Tibial artery (tissue), 4 donors: ENCODE results near the gene KRTAP10-1.
A peak's percentile ranks its signal among the peaks of the same experiment; 100 is the strongest.

ENCODE experiments used
- DNase-seq, 2 donors: peaks; one replicate each; pipeline ENCODE4 v3.0.0-alpha.2; 2019
- H3K27ac ChIP-seq, 2 donors: fragments of 200-600 bp; sonication (generic) in 1 of 2; 1 replicate in 1 of 2; 2 replicates in 1 of 2; pipeline ENCODE4 v1.5.1; 2018 to 2019; ENCODE audit warnings: mild to moderate bottlenecking in 1 of 2
- H3K27me3 ChIP-seq, 2 donors: fragments of 200-600 bp; sonication (generic) in 1 of 2; one replicate each; pipeline versions ENCODE4 v1.5.1 to v1.6.0; 2016 to 2019
- H3K36me3 ChIP-seq, 3 donors: fragments of 200-600 bp; sonication (generic) in 2 of 3; one replicate each; pipeline ENCODE4 v1.5.1; 2016 to 2019; ENCODE audit warnings: mild to moderate bottlenecking in 2 of 3
- H3K4me1 ChIP-seq, 4 donors: fragments of 200-600 bp; sonication (generic) in 2 of 4; 1 replicate in 3 of 4; 2 replicates in 1 of 4; pipeline ENCODE4 v1.5.1; 2016 to 2019
- H3K4me3 ChIP-seq, 2 donors: fragments of 200-600 bp; sonication (generic) in 1 of 2; 1 replicate in 1 of 2; 2 replicates in 1 of 2; pipeline ENCODE4 v1.5.1; 2018 to 2019; ENCODE audit warnings: mild to moderate bottlenecking in 2 of 2
- H3K9me3 ChIP-seq, 3 donors: fragments of 200-600 bp; sonication (generic) in 1 of 3; one replicate each; pipeline ENCODE4 v1.5.1; 2016 to 2019
- intact Hi-C: fragments of 100-400 bp; cut with DNase I; formaldehyde crosslinking; loops from one replicate; pipeline ENCODE4 v1.15.0; 2023; ENCODE audit warnings: low total_unique reads
- TF ChIP-seq, protein P1 (sequence below), 2 experiments: fragments of 200-600 bp in 1 of 2; fragments of 450-650 bp in 1 of 2; IDR thresholded peaks; one replicate each; pipeline ENCODE4 v1.5.1; 2017 to 2019; ENCODE audit warnings: antibody characterized with exemption in 2 of 2, mild to moderate bottlenecking in 1 of 2, moderate library complexity in 1 of 2

The KRTAP10-1 gene

DNA sequence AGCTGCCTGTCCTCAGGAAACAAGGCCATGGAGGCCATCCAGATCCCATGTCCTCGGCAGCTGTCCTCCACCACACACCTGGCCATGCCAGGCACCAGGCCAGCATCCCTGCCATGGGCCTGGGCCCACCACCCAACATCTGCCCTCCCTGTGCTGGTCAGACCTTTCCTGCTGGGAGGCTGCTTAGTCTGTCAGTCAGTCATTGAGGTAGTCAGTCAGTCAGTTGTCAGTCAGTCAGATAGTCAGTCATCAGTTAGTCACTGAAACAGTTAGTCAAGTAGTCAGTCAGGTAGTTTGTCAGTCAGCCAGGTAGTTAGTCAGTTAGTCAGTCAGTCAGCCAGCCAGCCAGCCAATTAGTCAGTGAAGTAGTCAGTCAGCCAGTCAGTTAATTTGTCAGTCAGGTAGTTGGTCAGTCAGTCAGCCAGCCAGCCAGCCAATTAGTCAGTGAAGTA is 17.2 kb downstream of the KRTAP10-1 start:
- Histone ChIP-seq H3K27me3 (peaks cover 0 to 28% of the 10 kb centered on the region in 2 donors), H3K4me1 (no peaks in the 10 kb centered on the region), H3K9me3 (no peaks in the 10 kb centered on the region), H3K27ac (no peak overlapping the region), H3K36me3 (no peaks in the 10 kb centered on the region), H3K4me3 (no peak overlapping the region)
- intact Hi-C loops: no loop called here
- peak; percentile 7 to 47 for DNase-seq
- TF ChIP-seq, protein P1, sequence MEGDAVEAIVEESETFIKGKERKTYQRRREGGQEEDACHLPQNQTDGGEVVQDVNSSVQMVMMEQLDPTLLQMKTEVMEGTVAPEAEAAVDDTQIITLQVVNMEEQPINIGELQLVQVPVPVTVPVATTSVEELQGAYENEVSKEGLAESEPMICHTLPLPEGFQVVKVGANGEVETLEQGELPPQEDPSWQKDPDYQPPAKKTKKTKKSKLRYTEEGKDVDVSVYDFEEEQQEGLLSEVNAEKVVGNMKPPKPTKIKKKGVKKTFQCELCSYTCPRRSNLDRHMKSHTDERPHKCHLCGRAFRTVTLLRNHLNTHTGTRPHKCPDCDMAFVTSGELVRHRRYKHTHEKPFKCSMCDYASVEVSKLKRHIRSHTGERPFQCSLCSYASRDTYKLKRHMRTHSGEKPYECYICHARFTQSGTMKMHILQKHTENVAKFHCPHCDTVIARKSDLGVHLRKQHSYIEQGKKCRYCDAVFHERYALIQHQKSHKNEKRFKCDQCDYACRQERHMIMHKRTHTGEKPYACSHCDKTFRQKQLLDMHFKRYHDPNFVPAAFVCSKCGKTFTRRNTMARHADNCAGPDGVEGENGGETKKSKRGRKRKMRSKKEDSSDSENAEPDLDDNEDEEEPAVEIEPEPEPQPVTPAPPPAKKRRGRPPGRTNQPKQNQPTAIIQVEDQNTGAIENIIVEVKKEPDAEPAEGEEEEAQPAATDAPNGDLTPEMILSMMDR (IDR thresholded peaks at IDR 0.05): no peak

DNA sequence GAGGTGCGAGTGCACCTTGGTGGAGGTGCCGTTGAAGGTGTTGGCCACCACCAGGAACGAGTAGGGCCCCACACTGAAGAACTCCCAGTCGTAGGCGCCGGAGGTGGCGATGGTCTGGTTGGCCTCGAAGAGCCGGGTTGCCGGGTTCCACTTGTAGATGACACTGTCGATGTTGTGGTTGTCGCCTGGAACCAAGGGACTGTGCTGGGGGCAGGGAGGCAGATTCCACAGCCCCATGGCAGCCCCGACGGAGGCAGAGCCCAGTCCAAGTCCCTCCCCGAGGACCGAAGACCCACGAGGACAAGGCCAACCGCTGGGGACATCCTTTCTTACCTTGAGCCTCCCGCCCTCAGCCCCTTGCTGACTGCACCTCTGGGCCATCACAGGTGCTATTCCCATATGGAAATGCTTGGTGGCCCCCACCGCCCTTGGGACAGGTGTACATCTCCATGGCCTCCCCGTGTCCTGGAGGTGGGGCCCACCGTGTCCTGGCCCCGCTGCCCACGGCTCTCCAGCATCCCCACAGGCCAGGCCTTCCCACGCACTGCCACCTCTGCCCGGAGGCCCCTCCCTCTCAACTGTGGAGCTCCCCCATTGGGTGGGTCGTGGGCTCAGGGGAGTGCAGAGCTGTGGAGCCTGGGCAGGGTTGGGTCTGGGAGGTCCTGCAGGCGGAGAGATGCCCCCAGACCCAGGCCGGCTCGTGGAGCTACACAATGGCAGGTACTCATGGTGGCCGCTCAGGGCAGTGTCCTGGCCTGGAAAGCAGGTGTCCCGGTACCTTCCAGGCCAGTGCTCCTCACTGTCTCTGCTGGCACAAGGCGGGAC is 17.9 kb downstream of the KRTAP10-1 start:
- TF ChIP-seq, protein P1 (IDR thresholded peaks at IDR 0.05): no peak
- Histone ChIP-seq H3K9me3 (no peaks in the 10 kb centered on the region), H3K4me3 (no peak overlapping the region), H3K27ac (no peak overlapping the region), H3K4me1 (no peaks in the 10 kb centered on the region), H3K36me3 (no peaks in the 10 kb centered on the region), H3K27me3 (peaks cover 0 to 28% of the 10 kb centered on the region in 2 donors)
- intact Hi-C loops: no loop called here
- peak; percentile 14 to 55 for DNase-seq

DNA sequence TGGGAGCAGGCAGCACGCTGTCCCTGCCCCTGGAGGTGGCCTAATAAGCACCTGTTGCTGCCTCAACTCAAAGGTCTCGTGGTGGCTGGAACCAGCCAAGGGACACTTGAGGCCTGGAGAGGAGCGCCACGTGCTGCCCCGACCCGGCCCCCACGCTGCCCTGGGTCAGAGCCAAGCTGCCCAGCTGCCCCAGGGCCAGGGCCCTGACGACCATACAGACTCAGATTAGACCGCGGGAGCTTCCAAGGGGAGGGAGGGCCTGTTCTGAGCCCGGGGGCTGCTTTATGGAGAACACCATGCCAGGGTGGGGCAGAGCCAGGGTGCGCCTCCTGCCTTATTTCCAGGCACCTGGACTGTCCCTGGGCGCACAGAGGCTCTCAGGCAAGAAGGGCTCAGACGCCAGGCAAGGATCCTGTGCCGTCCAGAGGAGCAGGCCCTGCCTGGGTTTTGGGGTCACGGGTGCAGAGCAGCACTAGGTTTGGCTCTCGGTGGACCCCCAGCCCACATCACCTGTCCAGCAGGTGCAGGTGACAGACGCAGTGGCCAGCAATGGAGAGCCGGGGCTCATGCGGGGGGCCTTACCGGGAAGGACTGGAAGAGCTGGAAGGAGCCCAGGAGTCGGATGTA is 18.6 kb downstream of the KRTAP10-1 start:
- H3K27ac ChIP-seq: no peak overlapping the region
- no peaks in the 10 kb centered on the region for H3K36me3 ChIP-seq
- H3K27me3 ChIP-seq: peaks cover 0 to 28% of the 10 kb centered on the region in 2 donors
- H3K4me1 ChIP-seq: no peaks in the 10 kb centered on the region
- no peaks in the 10 kb centered on the region for H3K9me3 ChIP-seq
- intact Hi-C loops: no loop called here
- H3K4me3 ChIP-seq: no peak overlapping the region
- peak; percentile 6 to 52 for DNase-seq
- TF ChIP-seq, protein P1 (IDR thresholded peaks at IDR 0.05): no peak

DNA sequence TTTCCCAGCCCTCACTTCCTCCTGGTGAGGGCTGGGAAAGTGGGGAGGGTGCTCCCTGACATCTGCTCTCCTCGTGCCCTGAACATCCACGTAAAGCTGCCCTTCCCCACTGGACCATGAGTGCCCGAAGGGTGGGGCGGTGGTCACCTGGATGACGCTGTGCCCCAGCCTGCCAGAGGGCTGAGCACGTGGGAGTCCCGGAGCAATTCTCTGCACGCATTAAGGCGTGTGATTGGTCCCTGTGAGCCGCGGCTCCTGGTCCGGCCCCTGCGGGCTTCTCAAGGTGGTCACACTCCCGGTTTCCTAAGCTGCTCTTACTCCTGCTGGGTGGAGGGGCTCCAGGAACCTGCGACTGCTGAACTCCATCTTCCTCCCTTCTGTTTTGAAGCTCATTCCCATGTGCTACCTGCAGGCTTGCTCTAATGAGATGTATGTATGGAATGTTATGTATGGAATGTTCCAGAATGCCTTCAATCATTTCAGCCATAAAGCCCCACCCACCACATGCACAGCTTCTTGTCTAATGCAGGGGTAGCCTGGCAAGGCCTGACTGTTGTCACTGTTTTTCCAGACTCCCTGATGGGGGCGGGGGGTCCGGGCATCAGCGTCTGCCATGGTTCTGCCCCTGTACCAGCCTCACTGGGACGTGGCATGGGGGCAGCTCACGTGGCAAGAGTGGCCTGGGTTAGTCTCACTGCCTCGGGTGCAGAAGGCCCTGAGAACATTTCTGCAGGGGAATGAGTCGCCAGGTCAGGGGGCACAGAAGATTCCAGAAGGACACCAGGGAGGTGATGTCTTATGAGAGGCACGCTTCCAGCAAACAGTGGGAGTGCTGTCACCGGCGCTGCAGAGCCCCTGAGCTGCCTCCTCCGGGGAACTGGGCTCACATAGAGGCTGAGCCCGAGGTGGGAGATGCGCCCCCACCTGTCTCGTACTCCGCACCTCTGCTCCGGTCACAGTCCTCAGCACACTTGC is 19.4 kb downstream of the KRTAP10-1 start:
- TF ChIP-seq, protein P1 (IDR thresholded peaks at IDR 0.05): no peak
- peak; percentile 14 to 39 for DNase-seq
- Histone ChIP-seq H3K9me3 (no peaks in the 10 kb centered on the region), H3K4me3 (no peak overlapping the region), H3K36me3 (no peaks in the 10 kb centered on the region), H3K27me3 (peaks cover 0 to 28% of the 10 kb centered on the region in 2 donors), H3K4me1 (no peaks in the 10 kb centered on the region), H3K27ac (no peak overlapping the region)
- intact Hi-C loops: no loop called here
